Measurements from ENCODE around the gene SMIM36.

DNA sequence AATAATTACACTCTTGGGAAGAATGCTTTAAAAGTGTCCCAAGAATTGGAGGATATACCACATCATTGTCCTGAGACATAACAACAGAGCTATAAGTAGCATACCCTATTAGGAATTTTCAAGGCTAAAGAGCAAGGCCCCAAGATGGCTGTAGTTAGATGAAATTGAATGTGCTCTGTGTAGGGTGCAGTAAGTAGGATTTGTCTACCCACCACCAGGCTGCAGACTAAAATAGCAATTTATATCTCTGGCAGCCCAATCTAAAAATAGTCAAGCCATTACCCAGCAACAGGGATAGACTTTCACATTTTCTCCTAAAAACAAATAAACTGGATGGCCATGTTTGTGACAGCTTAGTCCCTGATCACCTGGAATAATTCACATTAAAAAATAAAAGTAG lies 95.3 kb downstream of the SMIM36 start:
- TF ChIP-seq, protein P1, sequence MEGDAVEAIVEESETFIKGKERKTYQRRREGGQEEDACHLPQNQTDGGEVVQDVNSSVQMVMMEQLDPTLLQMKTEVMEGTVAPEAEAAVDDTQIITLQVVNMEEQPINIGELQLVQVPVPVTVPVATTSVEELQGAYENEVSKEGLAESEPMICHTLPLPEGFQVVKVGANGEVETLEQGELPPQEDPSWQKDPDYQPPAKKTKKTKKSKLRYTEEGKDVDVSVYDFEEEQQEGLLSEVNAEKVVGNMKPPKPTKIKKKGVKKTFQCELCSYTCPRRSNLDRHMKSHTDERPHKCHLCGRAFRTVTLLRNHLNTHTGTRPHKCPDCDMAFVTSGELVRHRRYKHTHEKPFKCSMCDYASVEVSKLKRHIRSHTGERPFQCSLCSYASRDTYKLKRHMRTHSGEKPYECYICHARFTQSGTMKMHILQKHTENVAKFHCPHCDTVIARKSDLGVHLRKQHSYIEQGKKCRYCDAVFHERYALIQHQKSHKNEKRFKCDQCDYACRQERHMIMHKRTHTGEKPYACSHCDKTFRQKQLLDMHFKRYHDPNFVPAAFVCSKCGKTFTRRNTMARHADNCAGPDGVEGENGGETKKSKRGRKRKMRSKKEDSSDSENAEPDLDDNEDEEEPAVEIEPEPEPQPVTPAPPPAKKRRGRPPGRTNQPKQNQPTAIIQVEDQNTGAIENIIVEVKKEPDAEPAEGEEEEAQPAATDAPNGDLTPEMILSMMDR (IDR thresholded peaks at IDR 0.05) = no peak
- no peak for TF ChIP-seq POLR2AphosphoS5 (IDR thresholded peaks at IDR 0.05)
